HG02938 (cell line): ENCODE results near the gene IL18R1.
A peak's percentile ranks its signal among the peaks of the same experiment; 100 is the strongest.

Source experiments
- ATAC-seq: cut with Tn5 transposase; IDR thresholded peaks from one replicate; pipeline ENCODE4 v1.9.1; 2021; ENCODE audit warnings: mild to moderate bottlenecking, moderate library complexity; ENCODE audit not compliant: unreplicated experiment

IL18R1 gene

DNA sequence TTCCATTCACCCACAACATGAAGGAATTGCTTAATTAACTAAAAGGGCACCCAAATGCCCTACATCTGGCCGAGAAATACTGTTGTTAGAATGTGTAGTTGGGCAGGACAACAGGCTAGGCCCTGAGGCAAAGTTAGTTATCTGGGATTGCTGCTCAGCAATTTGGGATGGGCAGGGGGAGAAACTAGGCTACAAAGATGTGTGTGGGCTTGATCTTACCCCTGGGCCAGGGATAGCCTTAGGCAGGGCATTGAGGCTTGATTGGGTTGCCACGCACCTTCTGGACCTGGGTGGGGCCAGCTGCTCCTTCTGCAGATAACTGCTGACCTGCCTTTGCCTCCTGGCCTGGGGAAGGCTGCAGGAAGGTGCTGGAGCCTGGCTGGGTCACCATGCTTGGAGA lies 76.8 kb downstream of the IL18R1 start:
- no peak for ATAC-seq

DNA sequence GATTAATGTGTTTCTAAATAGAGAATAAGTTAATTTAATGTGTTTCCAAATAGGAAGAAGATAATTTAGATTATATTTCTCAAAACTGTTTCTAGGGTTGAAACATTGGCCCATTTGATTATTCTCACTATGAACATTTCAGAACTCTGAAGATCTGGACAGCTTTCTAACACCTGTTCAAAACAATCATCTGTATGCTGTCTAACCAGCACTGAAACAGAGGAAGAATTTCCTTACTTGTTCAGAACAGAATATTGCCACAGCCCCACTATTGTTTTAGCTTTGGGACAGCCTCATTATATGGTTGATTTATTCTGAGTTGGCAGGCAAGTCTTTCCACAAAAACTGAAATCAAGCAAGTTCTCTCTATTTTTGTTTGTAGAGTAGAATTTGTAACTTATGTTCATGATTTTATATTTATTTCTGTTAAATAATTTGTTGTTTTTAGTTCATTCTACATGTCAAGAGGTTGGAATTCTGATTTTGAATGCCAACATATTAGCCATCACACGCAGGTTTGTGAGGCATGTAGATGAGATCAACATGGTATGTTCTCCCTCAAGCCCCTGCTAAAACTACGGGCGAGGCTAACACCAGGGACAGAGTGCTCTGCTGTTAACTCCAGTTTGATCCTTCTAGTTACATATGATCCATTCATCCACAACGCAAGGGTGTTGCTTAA lies 78.5 kb downstream of the IL18R1 start:
- ATAC-seq = no peak

DNA sequence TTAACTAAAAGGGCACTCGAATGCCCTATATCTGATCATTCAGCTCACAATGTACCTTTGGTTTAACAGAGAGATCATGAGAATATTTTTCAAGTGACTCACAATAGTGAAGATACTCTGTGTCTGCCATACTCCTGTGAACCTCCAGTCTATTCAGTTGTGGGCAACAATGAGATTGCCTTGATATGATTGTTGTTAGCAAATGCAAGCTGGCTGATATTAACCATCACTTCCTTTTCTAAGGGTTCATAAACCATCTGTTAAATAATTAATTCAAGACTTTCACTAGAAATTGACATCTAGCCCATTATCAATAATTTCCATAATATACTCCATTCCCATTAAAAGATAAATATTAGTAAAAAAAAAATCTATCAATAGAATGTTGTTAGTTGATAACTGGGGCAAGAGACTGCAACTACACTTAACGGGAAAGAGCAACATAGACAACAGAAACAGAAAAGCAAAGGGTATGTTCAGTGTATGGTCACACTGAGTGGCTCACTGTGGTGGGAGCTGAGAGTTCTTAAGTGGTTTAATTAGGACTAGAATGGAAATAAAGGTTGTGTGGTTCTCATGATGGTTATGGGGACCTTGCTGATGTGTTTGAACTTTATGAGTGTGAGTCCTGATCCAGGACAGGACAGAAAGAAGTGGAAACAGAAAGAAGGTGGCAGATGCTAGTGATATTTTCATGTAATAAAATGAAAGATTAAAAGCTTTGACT lies 79.2 kb downstream of the IL18R1 start:
- peak; percentile 82 for ATAC-seq

DNA sequence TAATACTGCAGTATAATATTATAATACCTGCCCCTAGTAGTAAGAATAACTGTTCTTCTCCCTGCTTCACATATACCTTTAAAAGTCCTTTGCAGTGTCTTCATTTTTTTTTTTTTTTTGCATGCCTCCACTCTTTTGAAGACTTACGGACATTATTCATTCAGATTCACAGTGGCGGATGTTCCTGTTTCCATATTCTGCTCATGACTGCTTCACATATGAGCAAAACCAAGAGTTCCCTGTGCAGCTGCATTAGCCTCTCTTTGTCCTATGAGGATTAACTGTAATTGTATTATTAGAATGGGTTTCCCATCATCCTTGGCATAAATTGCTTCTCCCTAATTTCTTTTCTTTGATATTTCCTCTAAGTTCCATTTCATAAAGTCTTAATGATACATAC lies 80.1 kb downstream of the IL18R1 start:
- no peak for ATAC-seq

DNA sequence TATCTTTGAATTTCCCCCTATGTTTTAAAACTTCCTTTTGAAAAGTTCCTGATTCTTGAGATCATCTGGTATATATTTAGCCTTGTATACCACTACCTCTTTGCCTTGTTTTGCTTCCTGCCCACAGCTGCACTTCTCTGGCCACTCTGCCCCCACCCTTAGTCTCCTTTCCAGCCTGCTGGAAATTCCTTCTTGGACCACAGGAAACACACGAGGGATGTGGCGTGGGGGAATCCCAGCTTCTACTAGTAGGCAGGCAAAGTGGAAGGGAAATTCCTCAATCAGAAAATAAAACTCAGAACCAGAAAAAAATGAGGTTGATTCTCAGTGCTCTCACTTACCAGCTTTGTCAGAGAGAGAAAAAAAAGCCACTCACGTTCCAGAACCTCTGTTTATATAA lies 80.7 kb downstream of the IL18R1 start:
- ATAC-seq = no peak

DNA sequence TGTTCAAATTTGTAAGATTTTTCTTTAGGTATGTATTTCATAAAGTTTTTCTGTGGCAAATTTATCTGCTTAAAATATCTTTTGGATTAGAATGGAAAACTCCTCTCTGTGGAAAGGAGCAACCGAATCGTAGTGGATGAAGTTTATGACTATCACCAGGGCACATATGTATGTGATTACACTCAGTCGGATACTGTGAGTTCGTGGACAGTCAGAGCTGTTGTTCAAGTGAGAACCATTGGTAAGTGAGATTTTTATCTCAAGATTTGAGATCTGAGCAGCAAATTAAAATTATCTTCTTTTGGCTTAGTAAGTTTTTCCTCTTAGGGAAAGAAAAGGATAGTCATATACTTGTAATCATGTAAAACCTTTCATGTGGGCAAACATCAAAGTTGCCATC lies 81.5 kb downstream of the IL18R1 start:
- no peak for ATAC-seq

DNA sequence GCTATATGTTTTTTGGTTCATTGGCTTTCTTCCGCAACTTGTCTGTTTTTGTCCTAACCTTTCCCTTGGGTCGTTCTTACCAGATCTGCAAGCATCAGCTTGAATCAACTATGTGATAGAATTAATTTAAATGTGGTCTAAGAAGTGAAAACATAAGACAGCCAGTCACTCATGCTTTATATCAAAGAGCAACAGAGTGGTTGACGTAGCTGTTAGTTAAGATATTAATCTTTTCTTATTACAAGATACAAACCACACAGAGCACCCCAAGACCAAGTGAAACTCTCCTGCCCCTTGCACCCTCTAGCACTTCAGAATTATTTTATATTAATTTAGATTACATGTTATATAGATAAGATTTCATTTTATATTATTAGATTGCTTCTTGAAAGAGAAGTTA lies 82.5 kb downstream of the IL18R1 start:
- ATAC-seq = no peak

DNA sequence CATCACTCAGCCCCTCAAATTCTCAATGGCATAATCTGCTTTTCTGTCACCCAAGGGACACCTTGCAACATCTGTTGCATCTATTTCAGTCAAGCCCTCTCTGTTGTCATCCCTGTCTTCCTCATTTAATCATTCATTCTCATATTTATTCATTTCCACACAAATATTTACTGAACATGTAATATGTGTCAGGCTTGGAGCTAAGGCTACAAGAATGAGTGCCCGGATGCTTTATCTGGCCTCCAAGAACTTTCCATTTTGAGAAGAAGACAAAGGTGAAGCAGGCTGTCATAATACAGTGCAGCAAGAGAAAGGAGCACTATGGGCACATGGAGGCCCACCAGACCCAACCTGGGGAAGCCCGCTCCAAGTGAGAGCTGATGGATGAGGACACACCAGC lies 83.0 kb downstream of the IL18R1 start:
- ATAC-seq = no peak

DNA sequence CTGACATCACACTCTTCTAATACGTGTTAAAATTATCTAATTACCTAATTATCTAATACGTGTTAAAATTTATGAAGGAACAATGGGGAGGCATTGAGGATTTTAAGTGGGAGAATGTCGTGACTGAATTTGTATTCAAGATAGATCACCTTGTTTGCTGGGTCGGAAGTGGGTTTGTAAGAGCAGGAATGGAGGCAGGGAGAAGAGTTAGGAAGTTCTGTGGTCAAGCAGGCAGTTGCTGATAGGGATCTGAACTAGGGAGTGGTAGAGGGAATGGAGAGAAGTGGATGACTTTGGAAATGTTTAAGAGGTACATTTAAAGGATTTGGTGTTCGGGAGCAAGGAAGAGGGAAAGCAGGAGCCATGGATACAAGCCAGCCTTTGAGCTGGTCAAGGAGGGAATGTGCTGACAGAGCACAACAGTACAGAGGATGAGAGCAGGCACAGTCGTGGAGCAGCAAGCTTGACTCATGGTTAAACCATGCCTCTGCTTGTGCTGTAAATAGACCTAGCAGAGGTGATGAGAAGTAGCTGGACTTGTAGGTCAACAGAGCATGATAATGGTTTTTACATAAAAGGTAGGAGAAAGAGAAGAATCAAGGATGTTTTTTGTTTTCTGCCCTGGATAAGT lies 83.6 kb downstream of the IL18R1 start:
- ATAC-seq = no peak

DNA sequence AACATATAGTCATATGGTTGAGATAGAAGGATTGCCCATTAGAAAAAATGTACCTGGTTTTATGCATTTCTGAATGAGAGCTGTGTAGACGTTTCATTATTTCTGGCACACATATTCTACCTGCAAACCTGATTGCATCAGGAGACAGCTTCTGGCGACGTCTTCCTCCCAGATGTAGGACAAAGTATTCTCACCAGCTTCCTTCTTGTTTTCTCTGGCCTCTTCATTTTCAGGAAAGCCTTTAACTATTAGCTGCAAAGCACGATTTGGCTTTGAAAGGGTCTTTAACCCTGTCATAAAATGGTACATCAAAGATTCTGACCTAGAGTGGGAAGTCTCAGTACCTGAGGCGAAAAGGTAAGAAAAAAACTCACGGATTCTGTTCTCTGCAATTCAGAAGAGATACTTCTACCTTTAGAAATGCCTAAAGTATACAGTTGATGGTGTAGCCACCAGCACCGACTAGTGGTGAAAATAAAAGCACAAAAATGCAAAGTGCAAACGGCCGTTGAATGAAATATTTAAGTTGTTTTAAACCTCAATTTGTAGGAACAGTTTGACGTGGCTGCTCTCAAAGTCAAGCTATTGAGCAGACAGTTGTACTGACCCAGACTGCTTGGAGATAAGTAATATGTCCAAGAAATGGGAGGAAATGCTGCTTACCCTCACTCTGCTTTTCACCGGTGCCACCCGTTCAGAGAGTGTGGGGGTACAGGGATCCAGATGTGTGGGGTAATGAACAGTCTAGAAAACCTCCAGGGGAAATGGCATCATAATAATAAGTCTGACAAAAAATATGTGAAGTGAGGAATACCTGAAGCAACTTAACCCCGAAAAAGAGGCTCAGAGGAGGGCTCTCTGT lies 87.6 kb downstream of the IL18R1 start:
- peak; percentile 59 for ATAC-seq

DNA sequence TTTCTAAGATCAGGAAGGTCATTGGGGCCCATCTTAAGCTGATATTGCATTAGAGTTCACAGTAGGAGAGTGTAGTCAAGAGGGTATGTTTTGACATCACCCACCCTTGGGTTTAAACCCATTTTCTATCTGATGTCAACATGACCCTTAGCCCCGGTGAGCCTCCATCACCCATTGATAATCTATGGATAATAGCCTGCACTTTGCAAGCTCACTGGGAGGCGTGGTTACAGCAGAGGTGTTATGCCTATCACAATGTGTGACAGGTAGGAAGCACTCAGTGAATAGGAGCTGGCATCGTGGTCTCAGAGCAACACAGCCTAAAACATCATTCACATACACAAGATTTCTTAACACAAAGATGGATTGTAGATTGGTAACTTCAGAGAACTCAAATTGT lies 88.6 kb downstream of the IL18R1 start:
- no peak for ATAC-seq

DNA sequence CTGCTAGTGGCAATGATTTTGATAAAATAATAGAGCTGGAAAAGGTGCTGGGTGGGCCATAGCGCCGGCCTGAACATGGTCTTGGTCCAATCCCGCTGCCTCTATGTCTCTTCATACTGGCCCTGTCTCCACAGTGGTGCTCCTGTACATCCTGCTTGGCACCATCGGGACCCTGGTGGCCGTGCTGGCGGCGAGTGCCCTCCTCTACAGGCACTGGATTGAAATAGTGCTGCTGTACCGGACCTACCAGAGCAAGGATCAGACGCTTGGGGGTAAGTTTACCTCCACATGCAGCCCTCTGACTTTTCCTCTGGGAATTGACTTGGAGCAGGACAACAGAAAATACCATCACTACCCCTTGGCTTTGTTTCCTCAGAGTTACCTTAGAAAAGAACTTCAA lies 91.3 kb downstream of the IL18R1 start:
- ATAC-seq = no peak
